ENCODE results near the gene UBE2N.

The UBE2N gene

GRCh38 chr12:93415723-93416464, 25.9 kb downstream of the UBE2N start:
- TF ChIP-seq CEBPB (IDR thresholded peaks at IDR 0.05): no peak
- TF ChIP-seq EGR1 (IDR thresholded peaks at IDR 0.05): no peak
- no peak for TF ChIP-seq NFIC (IDR thresholded peaks at IDR 0.05)

GRCh38 chr12:93413064-93413463, 28.7 kb downstream of the UBE2N start:
- TF ChIP-seq REST (IDR thresholded peaks at IDR 0.05; ENCODE audit: low read depth) (no peak), EGR1 (IDR thresholded peaks at IDR 0.05) (no peak), EP300 (IDR thresholded peaks at IDR 0.05; ENCODE audit: borderline replicate concordance) (no peak), RAD21 (IDR thresholded peaks at IDR 0.05; ENCODE audit: low read depth) (no peak), TEAD4 (IDR thresholded peaks at IDR 0.05) (no peak), NFIC (IDR thresholded peaks at IDR 0.05) (no peak), CREB1 (IDR thresholded peaks at IDR 0.05; ENCODE audit: low read depth) (no peak), FOXM1 (IDR thresholded peaks at IDR 0.05; ENCODE audit: borderline replicate concordance, low read depth) (no peak), TCF12 (IDR thresholded peaks at IDR 0.05; ENCODE audit: low read depth) (no peak), TAF1 (IDR thresholded peaks at IDR 0.05; ENCODE audit: low read depth) (no peak), CEBPB (IDR thresholded peaks at IDR 0.05) (no peak)

- no peak for TF ChIP-seq TAF1 (IDR thresholded peaks at IDR 0.05; ENCODE audit: low read depth)
- no peak for TF ChIP-seq FOXM1 (IDR thresholded peaks at IDR 0.05; ENCODE audit: borderline replicate concordance, low read depth)
- TF ChIP-seq USF1 (IDR thresholded peaks at IDR 0.05): no peak
- TF ChIP-seq ZBTB7A (IDR thresholded peaks at IDR 0.05; ENCODE audit: low read depth): no peak
- TF ChIP-seq NFIC (IDR thresholded peaks at IDR 0.05): no peak
- no peak for TF ChIP-seq EP300 (IDR thresholded peaks at IDR 0.05; ENCODE audit: borderline replicate concordance)
- no peak for TF ChIP-seq TEAD4 (IDR thresholded peaks at IDR 0.05)
- TF ChIP-seq YY1 (IDR thresholded peaks at IDR 0.05; ENCODE audit: low read depth): no peak
- TF ChIP-seq EGR1 (IDR thresholded peaks at IDR 0.05): no peak
- no peak for TF ChIP-seq RAD21 (IDR thresholded peaks at IDR 0.05; ENCODE audit: low read depth)
- no peak for TF ChIP-seq MAX (IDR thresholded peaks at IDR 0.05)
- no peak for TF ChIP-seq REST (IDR thresholded peaks at IDR 0.05; ENCODE audit: low read depth)
- no peak for TF ChIP-seq CREB1 (IDR thresholded peaks at IDR 0.05; ENCODE audit: low read depth)
- no peak for TF ChIP-seq TCF12 (IDR thresholded peaks at IDR 0.05; ENCODE audit: low read depth)
- TF ChIP-seq CEBPB (IDR thresholded peaks at IDR 0.05): no peak
Observed at GRCh38 chr12:93408813-93409212, 32.9 kb downstream of the UBE2N start.

GRCh38 chr12:93407963-93408283, 33.8 kb downstream of the UBE2N start:
- TF ChIP-seq MAX (IDR thresholded peaks at IDR 0.05): no peak
- no peak for TF ChIP-seq NFIC (IDR thresholded peaks at IDR 0.05)
- no peak for TF ChIP-seq CEBPB (IDR thresholded peaks at IDR 0.05)
- TF ChIP-seq TCF12 (IDR thresholded peaks at IDR 0.05; ENCODE audit: low read depth): no peak
- TF ChIP-seq TEAD4 (IDR thresholded peaks at IDR 0.05): no peak
- no peak for TF ChIP-seq EP300 (IDR thresholded peaks at IDR 0.05; ENCODE audit: borderline replicate concordance)
- TF ChIP-seq YY1 (IDR thresholded peaks at IDR 0.05; ENCODE audit: low read depth): no peak
- no peak for TF ChIP-seq CREB1 (IDR thresholded peaks at IDR 0.05; ENCODE audit: low read depth)
- TF ChIP-seq REST (IDR thresholded peaks at IDR 0.05; ENCODE audit: low read depth): no peak
- no peak for TF ChIP-seq EGR1 (IDR thresholded peaks at IDR 0.05)
- TF ChIP-seq USF1 (IDR thresholded peaks at IDR 0.05): no peak
- no peak for TF ChIP-seq RAD21 (IDR thresholded peaks at IDR 0.05; ENCODE audit: low read depth)
- no peak for TF ChIP-seq FOXM1 (IDR thresholded peaks at IDR 0.05; ENCODE audit: borderline replicate concordance, low read depth)
- TF ChIP-seq ZBTB7A (IDR thresholded peaks at IDR 0.05; ENCODE audit: low read depth): no peak
- TF ChIP-seq TAF1 (IDR thresholded peaks at IDR 0.05; ENCODE audit: low read depth): no peak
